Measurements from ENCODE around the gene ISCA2. TPM values are rescaled to one million over a fixed set of nuclear protein-coding genes. Genes with fewer than 3 reads are reported as not detected.

The ISCA2 gene
- total and polyA plus RNA-seq, 9 of the 15 experiments (the other 6 are each of a cell fraction or from before 2014, with no cell fraction given), result 5.0 to 36.7 (median 18.1) TPM

DNA sequence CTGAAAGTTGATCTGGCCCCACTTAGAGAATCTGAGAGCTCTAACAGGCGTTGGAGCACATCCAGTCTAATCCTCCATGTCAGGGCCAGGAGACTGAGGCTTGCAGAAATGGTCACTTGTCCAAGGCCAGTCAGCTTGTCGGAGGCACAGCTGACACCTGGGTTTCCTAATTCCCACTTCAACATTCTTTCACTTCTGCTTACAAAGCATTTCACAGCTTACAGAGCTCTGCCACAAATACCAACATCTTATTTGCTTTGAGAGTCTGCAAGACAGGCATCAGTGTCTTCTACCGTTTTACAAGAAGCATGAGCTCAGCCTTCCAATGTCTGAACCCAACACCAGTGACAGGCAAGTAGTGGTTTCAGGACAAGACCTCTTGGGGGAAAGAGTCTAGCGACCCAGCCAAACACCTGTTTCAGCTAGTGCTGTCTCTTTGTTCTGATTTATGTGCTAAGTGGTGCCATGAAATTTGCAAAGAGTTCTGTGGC is 31.8 kb downstream of the ISCA2 start (continued):
- TF ChIP-seq FOXP1 (CRISPR knock-in tag; IDR thresholded peaks at IDR 0.05) (no peak), CCAR2 (IDR thresholded peaks at IDR 0.05; ENCODE audit: low read depth, low read length) (no peak)

DNA sequence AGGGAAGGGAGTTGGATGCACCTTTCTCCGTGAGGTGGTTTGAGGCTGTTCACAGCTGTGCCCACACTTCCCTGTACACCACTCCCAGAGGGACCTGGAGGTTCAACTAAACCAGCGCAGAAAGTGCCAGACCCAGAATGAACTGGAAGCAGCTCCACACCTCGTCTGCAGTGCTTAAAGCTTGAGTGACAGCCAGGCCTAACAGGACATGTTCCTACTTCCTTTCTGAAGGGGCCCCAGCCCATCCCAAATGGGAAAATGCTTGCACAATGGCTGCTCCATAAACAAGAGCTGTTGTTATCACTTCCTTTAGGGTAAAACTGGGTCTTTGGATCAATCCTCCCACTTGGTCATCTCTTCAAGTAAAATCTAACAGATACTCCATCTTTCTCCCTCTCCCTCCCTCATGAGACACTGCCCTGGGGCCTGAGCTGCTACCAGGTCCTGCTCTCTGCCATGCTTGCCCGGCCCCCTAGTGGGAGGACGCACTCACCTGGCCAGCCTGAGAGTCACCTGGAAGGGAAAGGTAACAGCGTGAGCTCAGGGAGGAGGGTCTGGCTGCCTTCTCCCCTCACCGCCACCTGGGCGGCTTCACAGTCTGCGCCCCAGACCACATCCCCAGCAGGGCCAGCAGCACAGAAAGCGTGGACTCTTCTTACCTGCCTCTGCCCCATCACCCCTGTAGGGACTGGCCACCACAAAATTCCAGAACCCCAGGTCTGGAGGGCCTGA is 33.5 kb downstream of the ISCA2 start:
- DNase-seq (ENCODE audit: extremely low read depth in 1 of 4, low spot score in 3 of 4), result no peak
- Histone ChIP-seq H3K27ac (ENCODE audit: extremely low read depth, low read depth, low read length) (no peak overlapping the region), H3K36me3 (ENCODE audit: control insufficient read depth, insufficient read depth, low read length) (no peaks in the 10 kb centered on the region), H3K9me1 (ENCODE audit: control insufficient read depth, insufficient read depth, low read length) (no peaks in the 10 kb centered on the region), H3K9me3 (replicated peaks; ENCODE audit: control insufficient read depth, insufficient read depth, low read depth, low read length) (no peaks in the 10 kb centered on the region), H3K4me1 (replicated peaks in 1 of 2; ENCODE audit: control insufficient read depth in 2 of 2, insufficient read depth in 2 of 2, low read length in 2 of 2) (peaks cover 0 to 14% of the 10 kb centered on the region in 2 experiments; a peak in 3 of 5 replicates), H3K4me3 (no peak overlapping the region), H3K27me3 (ENCODE audit: control insufficient read depth in 2 of 2, insufficient read depth in 2 of 2, low read length in 2 of 2) (peaks cover 0 to 24% of the 10 kb centered on the region in 2 experiments; a peak in 2 of 5 replicates), H3K9ac (ENCODE audit: insufficient read depth in 1 of 2, low read depth in 2 of 2, low read length in 2 of 2) (no peak overlapping the region), H3K4me2 (ENCODE audit: insufficient read depth, low read length) (no peak overlapping the region), H2AFZ (ENCODE audit: low read depth, low read length) (no peak overlapping the region), H3K79me2 (ENCODE audit: control insufficient read depth, insufficient read depth, low read length) (no peaks in the 10 kb centered on the region), H4K20me1 (replicated peaks; ENCODE audit: control insufficient read depth, insufficient read depth, low read length) (no peaks in the 10 kb centered on the region)
- ATAC-seq, result no peak
- 0% methylated on average over 3 of the region's 10 CpGs for WGBS (ENCODE audit: insufficient coverage, low coverage, missing lambda C conversion rate)
- no peak for FAIRE-seq
- POLR2A ChIA-PET, result interaction anchor here (1.5 kb wide), 1 partner anchor 30 kb away, joined by 3 read pairs; no protein-coding TSS in a partner anchor
- TF ChIP-seq, protein P1, sequence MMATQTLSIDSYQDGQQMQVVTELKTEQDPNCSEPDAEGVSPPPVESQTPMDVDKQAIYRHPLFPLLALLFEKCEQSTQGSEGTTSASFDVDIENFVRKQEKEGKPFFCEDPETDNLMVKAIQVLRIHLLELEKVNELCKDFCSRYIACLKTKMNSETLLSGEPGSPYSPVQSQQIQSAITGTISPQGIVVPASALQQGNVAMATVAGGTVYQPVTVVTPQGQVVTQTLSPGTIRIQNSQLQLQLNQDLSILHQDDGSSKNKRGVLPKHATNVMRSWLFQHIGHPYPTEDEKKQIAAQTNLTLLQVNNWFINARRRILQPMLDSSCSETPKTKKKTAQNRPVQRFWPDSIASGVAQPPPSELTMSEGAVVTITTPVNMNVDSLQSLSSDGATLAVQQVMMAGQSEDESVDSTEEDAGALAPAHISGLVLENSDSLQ (IDR thresholded peaks at IDR 0.05), result peak; percentile 50
- TF ChIP-seq, protein P2, sequence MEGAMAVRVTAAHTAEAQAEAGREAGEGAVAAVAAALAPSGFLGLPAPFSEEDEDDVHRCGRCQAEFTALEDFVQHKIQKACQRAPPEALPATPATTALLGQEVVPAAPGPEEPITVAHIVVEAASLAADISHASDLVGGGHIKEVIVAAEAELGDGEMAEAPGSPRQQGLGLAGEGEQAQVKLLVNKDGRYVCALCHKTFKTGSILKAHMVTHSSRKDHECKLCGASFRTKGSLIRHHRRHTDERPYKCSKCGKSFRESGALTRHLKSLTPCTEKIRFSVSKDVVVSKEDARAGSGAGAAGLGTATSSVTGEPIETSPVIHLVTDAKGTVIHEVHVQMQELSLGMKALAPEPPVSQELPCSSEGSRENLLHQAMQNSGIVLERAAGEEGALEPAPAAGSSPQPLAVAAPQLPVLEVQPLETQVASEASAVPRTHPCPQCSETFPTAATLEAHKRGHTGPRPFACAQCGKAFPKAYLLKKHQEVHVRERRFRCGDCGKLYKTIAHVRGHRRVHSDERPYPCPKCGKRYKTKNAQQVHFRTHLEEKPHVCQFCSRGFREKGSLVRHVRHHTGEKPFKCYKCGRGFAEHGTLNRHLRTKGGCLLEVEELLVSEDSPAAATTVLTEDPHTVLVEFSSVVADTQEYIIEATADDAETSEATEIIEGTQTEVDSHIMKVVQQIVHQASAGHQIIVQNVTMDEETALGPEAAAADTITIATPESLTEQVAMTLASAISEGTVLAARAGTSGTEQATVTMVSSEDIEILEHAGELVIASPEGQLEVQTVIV (CRISPR knock-in tag; IDR thresholded peaks at IDR 0.05; ENCODE audit: borderline replicate concordance), result no peak
- in situ Hi-C loops (cut with MboI) (no loop called here), intact Hi-C loops (cut with micrococcal nuclease) (no loop called here)
- BruUV-seq (replicated peaks), result no TSS peak
- CTCF ChIA-PET (ENCODE audit: low intra/inter-chr PET ratio), result no interaction called here

Data from K562 (cell line).